Psoas muscle (tissue), 8 donors: ENCODE measurements around the gene DCUN1D2. TPM values are rescaled to one million over a fixed set of nuclear protein-coding genes. Genes with fewer than 3 reads are reported as not detected.
A peak's percentile ranks its signal among the peaks of the same experiment; 100 is the strongest.

Experiments used
- ATAC-seq, 4 donors: fragments of 200-7000 bp; cut with Tn5 transposase; one replicate each; pipeline ENCODE4 v1.9.1; 2020; ENCODE audit warnings: moderate library complexity in 3 of 4, mild to moderate bottlenecking in 2 of 4
- DNase-seq, 2 donors: peaks; one replicate each; pipeline ENCODE4 v3.0.0-alpha.2; 2020
- H3K27ac ChIP-seq: fragments of 200-600 bp; one replicate; pipeline ENCODE4 v1.8.0; 2022
- H3K27me3 ChIP-seq, 3 donors: fragments of 200-600 bp in 1 of 3; one replicate each; pipeline versions ENCODE4 v1.6.1 to v1.8.0; 2013 to 2022; ENCODE audit warnings: low read length in 2 of 3, mild to moderate bottlenecking in 2 of 3, moderate library complexity in 1 of 3; ENCODE audit not compliant: insufficient read depth in 3 of 3
- H3K36me3 ChIP-seq, 2 donors: fragments of 200-600 bp in 1 of 2; one replicate each; pipeline versions ENCODE4 v1.6.1 to v1.8.0; 2013 to 2022; ENCODE audit warnings: low read depth in 1 of 2, mild to moderate bottlenecking in 1 of 2, moderate library complexity in 1 of 2; ENCODE audit not compliant: insufficient read depth in 1 of 2
- H3K4me1 ChIP-seq: fragments of 200-600 bp; one replicate; pipeline ENCODE4 v1.8.0; 2022
- H3K4me3 ChIP-seq: fragments of 200-600 bp; one replicate; pipeline ENCODE4 v1.8.0; 2022; ENCODE audit warnings: mild to moderate bottlenecking
- H3K9me3 ChIP-seq: fragments of 200-600 bp; one replicate; pipeline ENCODE4 v1.8.0; 2022
- CTCF ChIP-seq: fragments of 200-600 bp; IDR thresholded peaks from one replicate; pipeline ENCODE4 v1.8.0; 2022; ENCODE audit warnings: antibody characterized with exemption
- WGBS, 3 donors: extraction: QIAGEN DNeasy Blood & Tissue Kit; methylation state at CpG; one replicate each; pipeline versions ENCODE4 v1.1.6 to v1.1.7; 2013; 5-methylcytosine and 5-hydroxymethylcytosine counted together
- intact Hi-C, 2 donors: fragments of 100-400 bp; cut with DNase I; formaldehyde crosslinking; loops; one replicate each; pipeline versions ENCODE4 v1.11.0 to v1.14.2; 2022
- polyA plus RNA-seq, 3 donors: library from polyadenylated mRNA; stranded (reverse); fragments of 200-250 nt; gene quantifications; one replicate each; pipeline ENCODE4 v1.2.3, GENCODE V29; 2013
- total RNA-seq, 4 donors: library from RNA; stranded (reverse); fragmentation: NEBNext Ultra II Directional in 2 of 4; extraction: Animal tissue kit (Norgen Biotek cat#: 25700) in 2 of 4; gene quantifications; one replicate each; pipeline versions ENCODE4 v1.2.1 to v1.2.4, GENCODE V29; 2021 to 2023
- donor health status: healthy with polysubstance abuse.
- donor health status: DM: no; HTN: no; CAD: no; lungs with moderate emphysema.
- donor health status: Bipolar disorder and iron deficiency.
- donor health status: healthy.
- donor health status: DM: yes; HTN: yes; CAD: no.
- donor health status: DM: no; HTN: no; CAD: no.
- donor health status: DM: no; HTN: no; CAD: no.
- donor health status: DM: yes; HTN: yes; CAD: no.

Gene DCUN1D2
- total and polyA plus RNA-seq, 7 donors = 32.4 to 151 (median 71.2) TPM

GRCh38 chr13:113485545-113485944, 5.0 kb downstream of the DCUN1D2 start:
- Histone ChIP-seq H3K27me3 (no peaks in the 10 kb centered on the region), H3K27ac (peak overlapping the region; percentile 88), H3K36me3 (peaks cover 0 to 3% of the 10 kb centered on the region in 2 donors), H3K4me3 (no peak overlapping the region), H3K4me1 (peaks cover 74% of the 10 kb centered on the region), H3K9me3 (no peaks in the 10 kb centered on the region)
- intact Hi-C loops = no loop called here
- no peak for TF ChIP-seq CTCF
- ATAC-seq = no peak
- no peak for DNase-seq
- 57 to 71% (median 65%) methylated on average over 13 of the region's 13 CpGs for WGBS, 3 donors

GRCh38 chr13:113483504-113484293, 6.8 kb downstream of the DCUN1D2 start:
- H3K27ac ChIP-seq = peak overlapping the region; percentile 88

GRCh38 chr13:113483081-113483480, 7.4 kb downstream of the DCUN1D2 start:
- peaks cover 57% of the 10 kb centered on the region for H3K4me1 ChIP-seq
- H3K4me3 ChIP-seq = peak overlapping the region; percentile 23
- no peaks in the 10 kb centered on the region for H3K27me3 ChIP-seq
- ATAC-seq (peak in 2 of 4 donors; percentile 1 to 25), DNase-seq (no peak)
- intact Hi-C loops = no loop called here
- no peaks in the 10 kb centered on the region for H3K9me3 ChIP-seq
- H3K27ac ChIP-seq = peak overlapping the region; percentile 88
- WGBS, 3 donors = 56 to 87% (median 59%) methylated on average over 7 of the region's 7 CpGs
- peaks cover 0 to 28% of the 10 kb centered on the region in 2 donors for H3K36me3 ChIP-seq
- no peak for TF ChIP-seq CTCF

More at GRCh38 chr13:113483504-113484293, 6.8 kb downstream of the DCUN1D2 start:
- DNase-seq (no peak), ATAC-seq (peak in 3 of 4 donors; percentile 48 to 62 (median 58))
- Histone ChIP-seq H3K27me3 (no peaks in the 10 kb centered on the region), H3K4me1 (peaks cover 63% of the 10 kb centered on the region), H3K36me3 (peaks cover 0 to 21% of the 10 kb centered on the region in 2 donors), H3K4me3 (peak overlapping the region; percentile 23), H3K9me3 (no peaks in the 10 kb centered on the region)
- 79 to 92% (median 86%) methylated on average over 36 of the region's 36 CpGs for WGBS, 3 donors
- no peak for TF ChIP-seq CTCF
- intact Hi-C loops = no loop called here

- Histone ChIP-seq H3K36me3 (peaks cover 0 to 63% of the 10 kb centered on the region in 2 donors), H3K27ac (no peak overlapping the region), H3K27me3 (no peaks in the 10 kb centered on the region), H3K9me3 (no peaks in the 10 kb centered on the region), H3K4me3 (no peak overlapping the region), H3K4me1 (peaks cover 18% of the 10 kb centered on the region)
- ATAC-seq (no peak), DNase-seq (no peak)
- intact Hi-C loops = no loop called here
- TF ChIP-seq CTCF = no peak
- 76 to 95% (median 77%) methylated on average over 4 of the region's 4 CpGs for WGBS, 3 donors
These were observed 11.3 kb downstream of the DCUN1D2 start for GRCh38 chr13:113479179-113479578.
